CD4-positive, alpha-beta T cell treated with Interleukin-21 for 1 hour (primary cell): ENCODE results near the gene IL1RL2.

ENCODE experiments used
- DNase-seq: peaks from one replicate; pipeline ENCODE4 v3.0.0-alpha.2; 2020

The IL1RL2 gene

DNA sequence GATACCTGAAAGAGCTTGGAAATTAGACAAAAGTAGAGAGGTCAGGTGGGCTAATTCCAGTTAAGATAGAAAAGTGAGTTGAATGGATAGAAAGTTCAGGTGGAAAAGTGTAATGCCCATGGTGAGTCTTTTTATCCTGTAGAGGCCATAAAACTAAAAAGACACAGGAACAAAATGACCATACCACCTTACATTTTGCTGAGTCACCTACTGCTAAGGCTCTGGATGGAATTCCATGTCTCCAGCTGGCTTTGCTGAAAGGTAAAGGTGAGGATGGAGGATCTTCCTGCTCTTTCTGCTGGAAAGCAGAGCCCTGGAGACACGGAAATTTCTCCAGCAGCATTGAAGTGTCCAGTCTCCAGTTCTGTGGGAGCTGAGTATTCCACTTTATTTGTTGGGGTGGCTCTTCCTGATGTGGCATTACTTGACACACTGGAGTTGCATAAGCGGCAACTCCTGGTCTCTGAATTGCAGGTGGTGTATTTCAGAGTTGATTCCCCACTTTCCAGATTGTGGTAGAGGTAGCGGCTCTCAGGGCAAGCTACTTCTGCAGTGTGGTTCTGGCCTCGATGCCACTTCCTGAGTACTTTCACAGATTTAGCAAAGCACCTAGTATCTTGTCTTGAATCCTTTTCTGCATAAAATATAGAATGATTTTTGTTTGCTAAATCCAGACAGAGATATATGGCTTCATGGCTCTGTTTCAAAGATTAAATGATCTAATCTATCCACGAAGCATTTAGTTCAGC is 10.7 kb downstream of the IL1RL2 start:
- no peak for DNase-seq

DNA sequence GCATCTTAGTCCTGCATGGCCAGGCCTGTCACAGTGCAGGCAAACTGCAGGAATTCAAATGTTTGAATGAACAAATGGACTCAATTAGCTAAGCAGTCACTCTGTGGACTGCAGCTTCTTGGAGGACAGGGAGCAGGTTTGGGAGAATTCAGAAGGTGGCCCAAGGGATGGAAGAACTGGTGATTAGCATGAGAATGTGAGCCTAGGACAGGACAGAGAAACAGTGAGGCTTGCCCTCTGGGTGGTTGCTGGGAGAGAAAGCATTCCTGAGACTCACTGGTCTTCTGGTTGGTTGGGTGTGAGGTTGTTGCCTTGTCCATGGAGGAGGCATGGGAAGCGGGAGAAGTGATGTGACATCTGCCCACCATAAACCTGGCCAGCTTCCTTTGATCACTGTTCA is 13.7 kb downstream of the IL1RL2 start:
- DNase-seq: no peak

DNA sequence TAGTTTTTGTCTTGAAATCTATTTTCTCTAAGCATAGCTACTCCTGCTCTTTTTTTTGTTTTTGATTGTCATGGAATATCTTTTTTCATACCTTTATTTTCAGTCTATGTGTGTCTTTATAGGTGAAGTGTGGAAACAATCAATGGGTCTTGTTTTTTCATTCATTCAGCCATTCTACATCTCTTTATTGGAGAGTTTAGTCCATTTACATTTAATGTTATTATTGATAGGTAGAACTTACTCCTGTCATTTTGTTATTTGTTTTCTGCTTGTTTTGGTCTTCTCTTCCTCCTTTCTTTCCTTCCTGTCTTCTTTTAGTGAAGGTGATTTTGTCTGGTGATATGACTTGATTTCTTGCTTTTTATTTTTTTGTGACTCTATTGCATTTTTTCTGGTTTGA is 17.8 kb downstream of the IL1RL2 start:
- DNase-seq: no peak

DNA sequence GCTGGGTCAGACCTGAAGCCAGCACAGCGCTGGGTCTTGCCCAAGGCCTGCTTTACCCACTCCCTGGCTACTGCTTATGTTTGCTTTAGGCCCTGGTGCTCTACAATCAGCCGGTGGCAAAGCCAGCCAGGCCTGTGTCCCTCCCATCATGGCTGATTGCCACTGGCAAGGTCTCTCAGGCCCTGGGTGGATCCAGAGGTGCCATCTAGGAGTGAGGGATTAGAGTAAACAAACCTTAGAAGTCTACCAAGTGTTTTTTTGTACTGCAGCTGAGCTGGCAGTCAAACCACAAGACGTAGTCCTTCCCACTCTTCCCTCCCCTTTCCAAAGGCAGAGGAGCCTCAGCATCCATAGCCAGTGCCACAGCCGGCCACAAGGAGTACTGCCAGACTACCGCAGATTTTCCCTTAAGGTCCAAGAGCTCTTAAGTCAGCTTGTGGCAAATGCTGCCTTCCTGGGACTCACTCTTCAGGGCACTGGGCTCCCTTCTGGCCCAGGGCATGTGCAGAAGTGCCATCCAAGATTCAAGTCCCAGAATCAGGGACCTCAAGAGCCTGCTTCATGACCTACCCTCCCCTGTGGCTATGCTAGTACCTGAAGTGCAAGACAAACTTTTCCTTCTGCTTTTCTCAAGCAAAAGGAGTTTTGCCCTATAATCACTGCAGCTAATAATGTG is 20.0 kb downstream of the IL1RL2 start:
- DNase-seq: no peak

DNA sequence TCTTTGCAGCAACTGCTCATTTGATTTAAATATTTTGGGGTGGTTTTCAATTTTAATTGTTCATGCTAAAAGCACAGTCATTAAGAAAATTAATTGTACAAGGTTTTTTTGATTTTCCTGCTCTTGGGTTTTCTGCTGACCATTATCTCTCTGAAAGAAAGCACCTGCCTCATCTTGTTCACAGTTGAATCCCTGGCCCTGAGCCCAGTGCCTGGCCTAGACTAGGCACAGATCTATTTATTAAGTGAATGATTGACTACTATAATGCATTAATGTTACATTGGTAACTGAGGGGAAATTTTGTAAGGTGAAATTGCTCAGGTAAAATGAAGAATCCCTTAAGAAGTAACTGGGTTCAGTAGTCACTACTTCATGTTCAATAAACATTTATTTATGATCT is 22.0 kb downstream of the IL1RL2 start:
- no peak for DNase-seq

DNA sequence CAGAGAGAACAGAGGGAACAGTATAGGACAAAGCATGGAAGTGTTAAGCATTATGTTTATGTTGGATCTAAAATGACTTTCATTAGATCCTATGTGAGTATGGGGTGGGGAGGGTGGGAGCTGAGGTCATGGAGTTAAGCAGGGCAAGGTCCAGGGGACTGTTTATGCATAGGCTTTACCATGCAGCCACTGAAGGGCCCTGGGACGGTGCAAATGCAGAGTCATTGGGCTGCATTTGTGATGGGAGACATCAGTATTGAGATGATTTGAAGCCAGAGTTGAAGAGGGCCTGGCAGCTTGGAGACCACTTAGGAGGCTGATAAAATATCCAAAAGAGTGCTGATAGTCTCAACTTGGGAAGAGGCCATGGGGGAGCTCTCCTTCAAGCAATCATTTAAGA is 22.7 kb downstream of the IL1RL2 start:
- no peak for DNase-seq

DNA sequence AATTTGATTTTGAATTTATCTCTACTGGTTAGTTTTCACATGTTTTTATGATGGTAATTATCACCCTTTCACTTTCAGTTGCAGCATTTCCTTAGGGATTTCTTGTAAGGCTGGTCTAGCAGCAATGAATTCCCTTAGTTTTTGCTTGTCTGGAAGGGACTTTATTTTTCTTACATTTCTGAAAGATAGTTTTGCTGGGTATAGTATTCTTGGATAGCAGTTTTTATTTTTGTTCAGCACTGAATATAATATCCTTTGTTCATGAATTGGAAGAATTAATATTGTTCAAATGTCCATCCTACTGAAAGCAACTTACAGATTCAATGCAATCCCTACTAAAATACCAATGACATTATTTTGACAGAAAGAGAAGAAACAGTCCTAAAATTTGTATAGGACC is 30.2 kb downstream of the IL1RL2 start:
- DNase-seq: no peak

DNA sequence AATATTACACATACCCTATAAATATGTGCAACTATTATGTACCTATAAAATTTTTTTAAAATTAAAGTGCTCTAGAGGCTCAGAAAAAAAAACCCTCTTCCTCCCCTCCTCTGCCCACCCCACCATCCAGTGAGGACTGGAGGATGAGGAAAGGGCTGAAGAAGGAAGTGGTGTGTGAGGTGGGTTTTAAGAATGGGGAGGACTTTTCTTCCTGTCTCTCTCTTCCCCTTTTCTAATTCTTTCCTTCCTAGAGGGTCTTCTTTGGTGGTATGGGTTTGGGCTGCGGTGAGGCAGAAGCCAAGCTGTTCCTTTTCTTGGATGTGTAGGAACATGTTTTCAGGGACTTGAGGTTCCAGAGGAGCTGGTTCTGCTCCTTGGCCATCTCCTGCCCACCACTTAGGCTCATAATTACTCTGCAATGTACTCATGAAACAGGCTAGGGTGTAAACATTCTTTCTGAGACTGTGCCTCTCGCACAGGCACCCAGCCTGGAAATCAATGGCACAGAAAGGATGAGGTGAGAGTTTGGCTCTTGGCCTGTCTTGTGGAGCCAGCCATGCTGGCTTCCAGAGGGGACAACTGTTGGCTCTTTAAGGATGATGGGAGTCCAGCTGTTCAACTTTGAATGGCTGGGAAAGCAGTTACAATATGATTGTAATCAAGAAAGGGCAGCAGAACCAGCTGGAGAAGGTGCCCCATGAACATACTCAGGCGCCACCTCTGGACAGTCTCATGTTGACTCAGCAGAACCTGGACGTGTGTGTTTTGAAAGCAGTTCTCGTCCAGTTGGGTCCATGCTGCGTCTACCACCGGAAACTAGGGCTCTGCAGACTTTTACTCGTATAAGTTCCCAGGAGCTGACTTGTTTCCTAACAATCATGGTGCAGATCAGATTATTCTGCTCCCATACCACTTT is 38.3 kb downstream of the IL1RL2 start:
- DNase-seq: no peak

DNA sequence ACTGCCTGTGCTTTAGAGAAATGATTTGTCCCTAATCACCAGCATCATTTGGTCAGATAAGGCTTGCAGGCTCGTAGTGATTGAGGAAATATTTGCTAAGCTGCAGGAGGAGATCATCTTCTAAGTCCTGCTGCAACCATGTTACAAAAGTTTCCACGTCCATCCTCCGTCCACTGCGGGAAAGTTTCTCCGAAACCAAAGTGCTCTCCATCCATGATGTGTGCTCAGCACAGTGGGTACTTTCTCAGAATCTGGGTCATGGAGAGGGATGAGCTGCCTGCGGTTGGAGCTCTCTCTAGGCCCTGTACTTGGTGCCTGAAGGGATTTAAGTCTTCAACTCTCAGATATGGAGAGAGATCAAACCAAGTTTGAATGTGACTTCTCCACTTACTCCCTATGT is 39.3 kb downstream of the IL1RL2 start:
- DNase-seq: no peak

DNA sequence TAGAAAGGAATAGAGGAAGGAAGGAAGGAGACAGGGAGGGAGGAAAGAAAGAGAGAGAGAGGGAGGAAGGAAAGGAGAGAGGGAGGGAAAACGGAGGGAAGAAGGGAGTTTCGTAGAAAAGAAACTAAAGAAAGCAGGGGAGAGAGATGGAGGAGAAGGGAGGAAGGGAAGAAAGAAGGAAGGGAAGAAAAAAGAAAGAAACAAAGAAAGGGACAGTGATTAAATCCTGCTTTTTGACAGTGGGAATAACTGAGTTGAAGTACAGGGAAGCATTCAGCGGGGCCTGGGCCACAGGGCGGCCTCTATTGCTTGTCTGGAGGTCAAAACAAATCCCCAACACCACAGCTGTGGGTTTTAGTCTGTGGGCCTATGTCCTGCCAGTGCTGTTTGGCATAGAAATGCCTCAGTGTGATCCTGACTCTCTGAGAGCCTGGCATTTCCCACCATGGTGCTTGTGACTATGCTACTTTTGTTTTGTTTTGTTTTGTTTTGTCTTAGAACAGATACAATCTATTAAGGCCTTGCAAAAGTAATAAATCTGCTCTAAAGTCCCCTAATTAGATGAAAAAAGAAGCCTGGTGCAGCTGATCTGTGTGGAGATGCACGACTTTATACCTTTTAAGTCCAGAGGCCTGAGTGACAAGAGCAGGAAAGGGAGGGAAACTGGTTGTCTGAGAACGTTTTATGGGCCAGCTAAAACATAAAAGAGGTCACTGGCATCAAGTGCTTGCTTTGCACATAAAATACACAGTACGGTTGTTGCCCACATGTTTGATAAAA is 40.0 kb downstream of the IL1RL2 start:
- no peak for DNase-seq

DNA sequence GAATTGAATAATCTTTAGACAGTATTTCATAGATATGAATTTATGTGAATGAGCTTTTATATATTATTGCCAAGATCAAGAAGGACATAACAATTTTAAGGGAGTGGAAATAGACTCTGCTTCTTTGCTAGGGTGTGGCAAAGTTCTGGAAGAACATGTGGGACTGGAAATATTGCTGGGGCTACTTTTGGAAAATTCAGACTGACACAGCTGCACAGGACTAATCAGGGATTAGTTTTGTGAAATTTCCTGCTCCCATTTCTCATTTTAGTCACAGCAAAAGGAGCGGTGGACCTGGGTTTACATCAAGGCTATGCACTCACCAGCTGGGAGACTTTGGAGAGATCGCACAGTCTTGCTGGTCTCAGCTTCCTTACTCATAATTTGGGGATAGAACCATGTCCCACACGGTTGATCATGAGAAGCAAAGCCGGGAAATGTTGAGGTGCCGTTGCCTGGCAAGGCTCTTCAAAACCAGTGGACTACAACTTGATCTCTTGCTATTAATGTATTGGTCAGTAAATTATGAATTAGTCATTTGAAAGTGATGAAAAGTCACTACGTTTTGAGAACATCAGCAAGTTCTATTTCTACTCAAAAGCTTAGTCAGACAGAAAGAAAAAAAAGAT is 42.4 kb downstream of the IL1RL2 start:
- no peak for DNase-seq

DNA sequence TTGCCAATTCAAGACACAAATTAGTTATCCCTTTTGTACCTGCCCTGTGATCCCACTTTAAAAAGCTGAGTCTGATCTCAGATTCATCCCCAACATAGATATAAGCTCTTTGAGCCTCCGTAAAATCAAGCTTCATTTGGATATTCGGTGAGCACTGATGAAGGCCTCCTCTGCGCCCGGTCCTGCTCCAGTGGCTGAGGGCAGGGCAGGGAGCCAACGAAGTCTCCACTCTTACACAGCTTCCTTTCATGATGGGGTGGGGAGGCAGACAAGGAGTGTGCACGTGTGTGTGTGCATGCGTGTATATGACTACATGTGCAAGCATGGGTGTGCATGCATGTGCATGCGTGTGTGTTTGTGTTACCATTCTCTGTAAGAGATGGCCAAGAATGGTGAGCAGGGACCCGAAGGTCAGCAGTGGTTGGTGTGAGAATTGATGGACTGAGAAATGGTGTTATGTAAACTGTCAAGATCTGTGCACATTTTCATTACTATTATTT is 43.6 kb downstream of the IL1RL2 start:
- no peak for DNase-seq

DNA sequence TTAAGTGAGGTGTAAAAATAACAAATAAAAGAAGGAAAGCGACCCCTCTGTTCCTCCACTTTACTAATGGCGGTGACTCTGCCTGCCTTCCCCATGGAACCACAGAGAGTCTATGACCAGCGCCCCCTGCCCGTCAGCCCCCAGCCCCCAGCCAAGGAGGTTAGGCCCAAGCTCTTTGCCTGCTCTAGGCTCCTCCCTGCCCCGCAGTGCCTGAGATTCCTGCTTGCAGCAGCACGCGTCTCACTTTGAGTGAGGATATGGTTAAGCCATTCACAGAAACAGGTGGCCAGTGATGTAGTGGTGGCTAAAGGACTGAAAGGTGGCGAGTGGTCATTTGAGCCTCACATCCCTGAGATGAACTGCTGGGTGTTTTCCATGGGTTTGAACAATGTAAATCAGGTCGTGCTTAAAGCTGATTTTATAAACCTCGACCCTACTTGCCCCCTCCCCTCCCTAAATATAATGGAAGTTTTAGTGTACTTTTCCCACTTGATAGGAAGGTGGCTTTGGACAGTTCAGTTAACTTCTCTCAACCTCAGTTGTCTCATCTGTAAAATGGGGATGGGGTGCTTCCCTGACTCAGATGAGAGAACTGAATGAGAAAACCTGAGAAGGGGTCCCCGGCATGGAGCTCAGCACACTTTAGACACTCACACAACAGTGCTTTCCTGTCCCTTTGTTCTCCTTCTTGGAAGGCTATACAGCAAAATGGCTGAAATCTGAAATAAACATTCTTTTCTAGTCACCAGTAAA is 46.5 kb downstream of the IL1RL2 start:
- no peak for DNase-seq

DNA sequence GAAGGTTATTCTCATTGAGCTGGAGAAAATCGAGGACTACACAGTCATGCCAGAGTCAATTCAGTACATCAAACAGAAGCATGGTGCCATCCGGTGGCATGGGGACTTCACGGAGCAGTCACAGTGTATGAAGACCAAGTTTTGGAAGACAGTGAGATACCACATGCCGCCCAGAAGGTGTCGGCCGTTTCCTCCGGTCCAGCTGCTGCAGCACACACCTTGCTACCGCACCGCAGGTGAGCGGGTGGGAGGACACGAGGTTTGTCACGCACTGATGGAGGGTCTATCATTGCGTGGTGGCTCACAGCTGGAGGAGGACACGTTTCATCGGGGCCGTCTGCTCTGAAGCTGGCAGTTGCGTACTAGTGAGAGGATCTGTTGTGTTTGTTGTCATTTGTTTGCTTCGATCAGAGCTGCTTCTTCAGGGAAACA is 48.2 kb downstream of the IL1RL2 start:
- DNase-seq: no peak

DNA sequence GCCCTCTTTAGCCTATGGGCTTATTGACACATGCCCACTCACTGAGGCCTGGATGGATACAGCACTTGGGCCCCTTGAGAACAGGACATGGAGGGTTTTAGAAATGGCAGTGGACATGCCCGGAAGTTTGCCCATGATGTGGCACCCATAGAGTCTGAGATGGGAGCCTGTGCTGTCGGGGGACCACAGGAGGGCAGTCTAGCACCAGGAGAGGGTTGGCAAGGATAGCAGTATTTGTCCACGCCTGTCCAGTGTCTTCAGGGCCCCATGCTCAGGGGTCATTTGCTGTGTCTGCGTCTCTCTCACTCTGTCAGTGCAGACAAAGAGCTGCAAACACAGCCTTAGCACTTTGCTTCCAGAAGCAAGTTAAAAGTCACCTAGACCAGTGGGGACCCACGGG is 48.7 kb downstream of the IL1RL2 start:
- DNase-seq: no peak

DNA sequence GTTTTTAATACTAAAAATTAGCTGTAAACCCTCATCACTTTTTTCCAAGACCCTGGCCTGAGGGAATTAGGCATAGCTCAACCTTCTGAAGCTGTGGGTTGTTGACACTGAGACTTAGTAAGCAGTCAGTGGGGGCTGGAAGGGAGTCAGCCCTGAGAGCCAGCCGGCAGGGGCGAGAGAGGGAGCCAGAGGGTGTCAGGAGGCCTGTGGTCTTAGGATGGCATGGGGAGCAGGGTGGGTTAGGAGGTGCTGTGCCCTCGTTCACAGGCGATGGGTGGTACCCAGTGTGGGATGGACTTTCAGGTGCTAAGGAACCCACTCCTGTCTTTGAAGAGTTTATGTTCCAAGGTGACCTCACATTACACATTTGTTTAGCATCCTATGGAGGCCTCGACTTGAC is 49.3 kb downstream of the IL1RL2 start:
- no peak for DNase-seq

DNA sequence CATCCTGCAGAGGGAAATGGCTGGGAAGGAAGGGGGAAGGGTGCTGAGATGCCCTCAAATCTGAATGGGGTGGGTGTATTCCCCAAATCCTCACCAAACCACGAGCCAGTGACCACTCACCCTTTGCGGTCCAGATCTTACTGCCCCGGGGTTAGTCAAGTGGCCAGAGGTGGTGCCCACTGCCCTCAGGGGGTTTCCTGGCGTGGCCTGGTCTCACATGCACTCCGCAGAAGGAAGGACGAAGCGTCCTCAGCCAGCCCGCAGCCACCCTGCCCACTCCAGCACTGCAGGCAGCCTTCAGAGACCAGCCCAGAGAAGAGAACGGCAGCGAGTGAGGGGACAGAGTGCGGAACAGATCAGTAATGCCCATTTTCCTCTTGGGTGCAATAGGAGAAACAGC is 50.4 kb downstream of the IL1RL2 start:
- DNase-seq: no peak

DNA sequence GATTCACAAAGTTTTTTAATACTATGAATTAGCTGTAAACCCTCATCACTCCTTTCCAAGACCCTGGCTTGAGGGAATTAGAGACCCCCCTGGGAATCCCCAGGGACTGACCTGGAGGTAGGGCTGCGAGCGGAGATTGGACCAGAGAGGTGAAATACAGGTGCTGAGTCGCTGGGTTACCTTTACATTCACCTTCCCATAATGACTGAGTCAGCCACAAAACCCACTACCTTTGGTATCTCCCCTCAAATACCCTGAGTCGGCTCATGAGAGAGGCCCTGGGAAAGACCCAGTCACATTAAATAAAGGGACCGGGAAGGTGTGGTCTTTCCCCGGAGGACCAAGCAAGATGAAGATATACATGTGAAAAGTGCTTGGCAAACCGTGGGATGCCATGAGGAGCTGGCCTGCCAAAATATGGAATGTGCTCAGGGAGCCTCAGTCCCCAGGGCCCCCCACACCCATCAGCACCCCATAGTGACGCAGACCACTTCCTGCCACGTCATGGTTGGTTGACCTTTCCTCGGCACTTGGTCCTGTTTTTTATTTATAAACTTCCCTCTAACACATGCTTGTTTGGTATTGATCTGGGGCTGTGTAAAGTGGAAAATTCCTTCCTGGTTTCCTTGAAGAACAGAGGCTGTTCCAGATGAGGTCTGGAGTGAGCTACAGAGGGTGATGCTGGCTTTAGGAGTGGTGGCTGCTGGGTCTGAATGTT is 51.4 kb downstream of the IL1RL2 start:
- DNase-seq: no peak

DNA sequence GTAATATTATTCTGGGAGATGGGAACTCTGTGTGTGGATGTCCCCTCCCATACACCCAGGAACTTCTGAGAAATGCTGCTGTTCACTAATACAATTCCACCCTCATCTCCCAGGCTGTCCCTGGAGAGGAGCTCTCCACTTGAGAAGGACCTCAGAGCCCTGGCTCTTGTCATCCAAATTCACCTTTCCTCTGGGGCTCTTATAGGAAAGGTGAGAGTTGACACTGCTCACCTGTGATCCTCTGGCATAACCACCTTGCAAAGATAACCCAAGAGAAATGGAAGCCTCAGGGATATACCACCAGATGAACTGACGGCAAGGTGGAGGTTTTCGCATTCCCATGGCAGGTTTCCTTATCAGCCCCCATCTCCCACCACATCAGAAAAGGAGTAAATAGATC is 52.0 kb downstream of the IL1RL2 start:
- no peak for DNase-seq

DNA sequence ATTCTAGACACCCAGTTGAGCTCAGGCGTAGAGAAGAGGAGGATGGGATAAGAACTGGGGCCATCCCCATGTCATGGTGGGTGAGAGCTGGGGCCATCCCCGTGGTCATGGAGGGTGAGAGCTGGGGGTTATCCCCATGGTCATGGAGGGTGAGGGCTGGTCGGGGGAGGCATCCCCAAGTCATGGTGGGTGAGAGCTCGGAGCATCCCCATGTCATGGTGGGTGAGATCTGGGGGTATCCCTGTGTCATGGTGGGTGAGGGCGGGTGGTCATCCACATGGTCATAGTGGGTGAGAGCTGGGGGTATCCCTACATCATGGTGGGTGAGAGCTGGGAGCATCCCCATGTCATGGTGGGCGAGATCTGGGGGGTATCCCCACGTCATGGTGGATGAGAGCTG is 52.5 kb downstream of the IL1RL2 start:
- DNase-seq: no peak
